ENCODE data around the gene CSHL1.

CSHL1 gene

DNA sequence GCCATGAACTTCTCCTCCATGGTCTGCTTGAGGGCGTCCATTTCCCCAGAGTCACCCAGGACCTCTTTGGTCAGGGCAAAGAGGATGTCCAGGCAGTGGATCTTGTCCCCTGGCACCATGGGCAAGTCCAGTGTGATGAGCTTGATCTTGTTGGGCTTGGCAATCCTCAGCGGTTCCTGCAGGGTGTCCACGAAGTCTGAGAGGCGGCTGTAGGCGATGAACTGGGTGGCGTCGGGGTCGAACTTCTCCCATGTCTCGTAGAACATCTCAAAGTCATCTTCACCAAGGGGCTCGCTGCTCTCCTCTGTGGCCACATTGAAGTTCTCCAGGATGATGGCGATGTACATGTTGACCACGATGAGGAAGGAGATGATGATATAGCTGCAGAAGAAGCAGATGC lies 30.1 kb upstream of the CSHL1 start:
- in situ Hi-C loops (cut with HindIII; ENCODE audit: low sequenced_read_pairs), result no loop called here

GRCh38 chr17:63940584-63940983 lies 29.5 kb upstream of the CSHL1 start:
- in situ Hi-C loops (cut with HindIII; ENCODE audit: low sequenced_read_pairs), result no loop called here

DNA sequence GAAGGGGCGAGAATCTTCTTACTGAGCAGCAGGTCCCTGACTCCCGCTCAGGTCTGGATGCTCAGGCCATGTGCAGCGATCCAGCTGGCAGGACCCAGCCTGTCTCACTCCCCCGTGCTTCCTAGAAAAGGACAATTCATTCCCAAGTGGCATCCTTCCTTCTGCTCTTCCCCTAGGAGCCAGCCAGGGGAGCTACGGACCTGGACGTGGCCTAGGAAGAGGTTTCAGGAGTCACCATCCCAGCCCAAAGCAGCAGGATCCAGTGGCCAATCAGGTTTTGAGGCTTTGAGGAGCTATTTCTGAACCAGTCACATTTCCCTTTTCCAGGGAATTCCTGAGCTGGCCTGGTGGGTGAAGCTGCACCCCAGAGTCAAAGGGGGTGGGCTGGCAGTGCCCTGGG lies 28.8 kb upstream of the CSHL1 start:
- in situ Hi-C loops (cut with HindIII; ENCODE audit: low sequenced_read_pairs), result no loop called here

- in situ Hi-C loops (cut with HindIII; ENCODE audit: low sequenced_read_pairs), result no loop called here
Observed at GRCh38 chr17:63939401-63939800, 28.3 kb upstream of the CSHL1 start.

- in situ Hi-C loops (cut with HindIII; ENCODE audit: low sequenced_read_pairs), result no loop called here
Observed at GRCh38 chr17:63937920-63938319, 26.9 kb upstream of the CSHL1 start.

- in situ Hi-C loops (cut with HindIII; ENCODE audit: low sequenced_read_pairs), result no loop called here
Observed at GRCh38 chr17:63937319-63937718, 26.3 kb upstream of the CSHL1 start.

DNA sequence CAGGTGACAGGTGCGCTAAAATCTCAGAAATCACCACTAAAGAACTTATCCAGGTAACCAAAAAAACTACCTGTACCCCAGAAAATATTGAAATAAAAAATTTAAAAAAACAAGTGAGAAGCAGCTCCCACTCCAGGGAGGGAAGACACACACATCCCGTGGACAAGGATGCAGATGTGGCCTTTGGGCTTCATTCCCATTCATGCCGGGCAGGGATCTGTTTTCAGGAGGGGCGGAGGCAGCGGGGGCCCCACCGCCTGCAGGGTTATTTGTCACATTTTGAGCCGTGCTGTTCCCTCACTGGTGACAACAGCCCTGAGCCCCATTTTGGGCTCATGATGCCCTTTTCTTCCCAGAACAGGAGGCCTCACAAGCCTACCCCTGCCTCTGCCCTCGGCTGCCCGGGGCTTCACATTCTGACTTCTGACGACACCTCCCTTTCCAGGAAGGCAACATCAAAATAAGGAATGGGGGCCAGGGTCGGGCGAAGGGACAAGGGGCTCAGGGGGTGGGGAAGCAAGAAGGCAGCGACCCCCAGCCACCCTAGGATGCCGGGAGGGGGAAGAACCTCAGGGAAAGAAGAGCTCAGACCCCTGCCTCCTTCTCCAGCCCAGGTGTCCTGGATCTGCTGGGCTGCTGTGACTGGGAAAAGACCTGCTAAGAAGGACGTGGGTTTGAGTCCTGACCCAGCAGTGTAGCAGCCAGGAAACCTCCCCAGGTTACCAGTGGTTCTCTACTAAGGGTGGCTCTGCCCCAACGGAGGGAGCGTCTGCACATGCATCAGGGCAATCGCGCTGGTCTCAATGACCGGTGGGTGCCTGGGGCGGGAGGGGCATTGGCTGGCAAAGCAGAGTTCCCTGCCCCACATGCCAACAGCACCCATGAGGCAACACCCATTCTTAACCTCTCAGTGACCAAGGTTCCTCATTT lies 23.4 kb upstream of the CSHL1 start:
- in situ Hi-C loops (cut with HindIII; ENCODE audit: low sequenced_read_pairs), result no loop called here

DNA sequence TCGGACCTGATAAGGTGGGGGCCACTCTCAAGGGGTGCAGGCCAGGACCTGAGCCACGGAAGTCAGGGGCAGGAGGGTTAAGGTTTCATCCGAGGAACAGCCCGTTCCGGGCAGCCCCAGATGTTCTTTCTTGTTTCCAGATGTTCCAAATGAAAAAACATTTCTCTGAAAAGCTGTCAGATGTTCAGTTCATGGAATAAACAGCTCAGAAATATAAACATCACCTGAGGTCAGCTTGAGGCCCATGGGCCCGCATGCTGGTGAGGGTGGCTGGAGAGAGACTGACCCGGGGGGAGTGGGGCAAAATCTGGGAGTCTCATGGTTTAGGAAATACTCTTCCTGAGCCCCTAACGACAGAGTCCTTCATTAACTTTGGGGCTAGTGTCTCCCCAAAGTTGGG lies 22.5 kb upstream of the CSHL1 start:
- in situ Hi-C loops (cut with HindIII; ENCODE audit: low sequenced_read_pairs), result no loop called here

- in situ Hi-C loops (cut with HindIII; ENCODE audit: low sequenced_read_pairs), result no loop called here
Observed at GRCh38 chr17:63932721-63933120, 21.7 kb upstream of the CSHL1 start.

DNA sequence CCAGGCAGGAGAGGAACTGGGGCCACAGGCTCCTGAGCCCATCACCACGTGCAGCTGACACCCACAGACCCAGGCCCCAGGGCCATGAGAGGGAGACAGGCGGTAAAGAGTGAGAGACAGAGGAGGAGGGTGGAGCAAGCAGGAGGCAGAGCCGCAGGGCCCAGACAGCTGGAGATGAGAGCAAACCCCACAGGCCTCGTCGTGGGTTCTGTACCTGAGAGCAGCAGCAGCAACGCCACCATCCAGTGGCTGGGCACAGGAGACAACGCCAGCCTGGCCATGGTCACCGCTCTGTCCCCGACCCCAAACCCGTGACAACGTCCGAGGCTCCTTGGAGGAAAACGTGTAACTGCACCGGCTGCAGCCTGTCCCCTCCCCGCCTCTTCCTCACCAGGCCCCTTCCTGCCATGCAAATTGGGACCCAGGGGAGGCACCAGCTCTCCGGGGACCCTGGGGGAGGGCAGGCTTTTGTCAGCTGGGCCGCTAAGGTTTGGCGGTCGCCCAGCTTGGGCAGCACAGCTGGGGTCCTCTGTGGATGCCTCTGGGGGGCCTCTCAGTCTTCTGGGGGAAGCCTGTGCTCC lies 21.0 kb upstream of the CSHL1 start, which contains the start of gene CD79B:
TSS of gene CD79B (minus strand) at position 351 of the 581 bp plus-strand sequence. CDS start at position 281, 70 bp downstream.
- in situ Hi-C loops (cut with HindIII; ENCODE audit: low sequenced_read_pairs), result no loop called here

DNA sequence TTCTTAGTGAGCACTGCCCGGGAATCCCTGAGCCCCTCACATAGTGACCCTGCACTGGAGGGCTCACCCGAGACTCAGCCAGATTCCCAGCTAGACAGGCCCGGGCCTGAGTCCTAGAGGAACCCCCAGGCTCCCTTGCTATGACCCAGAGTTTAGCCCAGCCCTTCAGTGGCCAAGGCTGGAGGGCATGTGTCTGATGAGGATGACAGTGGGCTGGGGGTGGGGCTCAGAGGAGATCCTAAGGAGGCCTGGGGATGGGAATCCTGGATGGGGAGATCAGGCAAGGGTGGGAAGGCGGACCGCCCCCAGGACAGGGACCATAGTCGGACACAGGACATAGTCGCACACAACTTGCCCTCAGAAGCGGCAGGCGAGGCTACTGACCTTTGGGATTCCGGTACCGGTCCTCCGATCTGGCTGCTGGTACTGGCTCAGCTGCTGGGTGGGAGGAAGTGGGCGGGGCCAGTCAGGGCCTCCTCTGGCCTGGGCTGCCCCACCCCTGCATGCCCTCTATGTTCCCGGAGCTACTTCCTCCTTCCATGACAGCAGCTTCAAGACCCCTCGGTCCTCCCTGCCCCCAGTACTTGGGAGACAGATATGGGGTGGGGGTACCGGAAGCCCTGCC lies 20.0 kb upstream of the CSHL1 start:
- in situ Hi-C loops (cut with HindIII; ENCODE audit: low sequenced_read_pairs), result no loop called here

DNA sequence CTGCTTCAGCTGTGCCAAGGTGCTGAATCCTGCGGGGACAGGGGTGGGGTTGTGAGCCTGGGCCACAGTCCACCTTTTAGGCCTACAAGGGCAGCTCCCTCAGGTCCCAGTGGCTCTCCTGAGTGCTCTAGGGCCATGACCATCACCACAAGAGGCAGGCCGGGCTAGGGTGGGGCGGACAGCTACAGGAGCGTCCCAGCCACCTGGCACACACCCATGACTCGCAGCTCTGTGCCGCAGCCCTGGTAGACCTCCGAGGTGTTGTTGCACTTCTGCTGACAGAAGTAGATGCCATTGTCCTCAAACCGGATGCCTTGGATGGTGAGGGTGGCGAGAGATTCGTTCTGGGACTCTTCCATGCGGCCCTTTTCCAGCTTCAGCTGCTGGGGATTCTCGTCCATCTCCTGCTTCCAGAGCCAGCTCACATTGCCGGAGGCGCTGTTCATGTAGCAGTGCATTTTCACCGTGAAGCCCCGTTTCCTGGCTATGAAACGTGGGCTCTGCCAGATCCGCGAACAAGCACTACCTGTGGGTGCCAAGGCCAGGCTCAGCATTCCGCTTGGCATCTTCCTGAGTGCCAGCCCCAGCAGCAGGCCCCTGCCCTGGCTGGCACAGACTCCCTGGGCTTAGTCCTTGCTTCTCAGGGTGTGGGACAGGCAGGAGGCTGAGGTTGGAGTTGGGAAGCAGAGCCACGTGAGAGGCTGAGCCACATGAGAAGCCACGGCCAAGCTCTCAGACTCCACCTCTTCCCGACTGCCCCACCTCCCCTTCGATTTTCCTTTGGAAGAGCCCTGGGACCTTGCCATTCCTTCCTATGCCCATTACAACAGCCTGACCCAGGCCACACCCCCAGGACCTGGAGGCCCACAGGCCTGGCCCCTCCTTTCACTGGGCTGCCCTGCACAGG lies 19.1 kb upstream of the CSHL1 start:
- in situ Hi-C loops (cut with HindIII; ENCODE audit: low sequenced_read_pairs), result loop anchor here (10.0 kb wide), 1 partner anchor 85 kb away; no protein-coding TSS in a partner anchor

DNA sequence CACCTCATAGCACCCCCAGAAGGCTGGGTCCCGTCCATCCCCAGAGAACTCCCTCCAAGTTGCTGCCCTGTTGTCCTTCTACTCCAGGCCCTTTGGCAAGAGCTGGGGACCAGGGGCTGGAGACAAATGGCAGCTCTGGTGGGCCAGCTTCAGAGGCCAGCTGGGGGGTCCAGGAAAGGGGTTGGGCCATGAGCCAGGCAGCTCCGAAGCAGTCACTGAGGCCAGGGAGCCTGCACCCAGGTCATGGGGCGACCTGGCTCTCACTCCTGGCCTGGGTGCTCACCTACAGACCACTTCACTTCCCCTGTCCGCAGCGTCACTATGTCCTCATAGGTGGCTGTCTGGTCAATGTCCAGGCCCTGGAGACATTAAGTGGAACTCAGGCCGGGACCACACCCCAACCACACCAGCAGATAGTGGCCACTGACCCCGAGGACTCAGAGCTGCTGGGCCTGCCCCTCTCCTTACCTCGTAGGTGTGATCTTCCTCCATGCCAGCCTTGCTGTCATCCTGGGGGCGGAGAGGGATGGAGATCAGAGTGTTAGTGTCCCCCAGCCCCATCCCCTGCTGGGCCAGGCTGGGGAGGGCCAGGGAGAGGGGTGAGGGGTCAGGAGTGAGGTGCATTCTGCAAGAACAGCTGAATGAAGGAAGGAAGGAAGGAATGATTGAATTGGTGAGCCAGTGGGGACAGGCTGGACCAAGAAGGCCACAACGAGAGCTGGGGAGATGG lies 18.1 kb upstream of the CSHL1 start:
- in situ Hi-C loops (cut with HindIII; ENCODE audit: low sequenced_read_pairs), result loop anchor here (10.0 kb wide), 1 partner anchor 86 kb away; no protein-coding TSS in a partner anchor

GRCh38 chr17:63928172-63928666 lies 17.2 kb upstream of the CSHL1 start:
- in situ Hi-C loops (cut with HindIII; ENCODE audit: low sequenced_read_pairs), result loop anchor here (10.0 kb wide), 1 partner anchor 87 kb away; no protein-coding TSS in a partner anchor

DNA sequence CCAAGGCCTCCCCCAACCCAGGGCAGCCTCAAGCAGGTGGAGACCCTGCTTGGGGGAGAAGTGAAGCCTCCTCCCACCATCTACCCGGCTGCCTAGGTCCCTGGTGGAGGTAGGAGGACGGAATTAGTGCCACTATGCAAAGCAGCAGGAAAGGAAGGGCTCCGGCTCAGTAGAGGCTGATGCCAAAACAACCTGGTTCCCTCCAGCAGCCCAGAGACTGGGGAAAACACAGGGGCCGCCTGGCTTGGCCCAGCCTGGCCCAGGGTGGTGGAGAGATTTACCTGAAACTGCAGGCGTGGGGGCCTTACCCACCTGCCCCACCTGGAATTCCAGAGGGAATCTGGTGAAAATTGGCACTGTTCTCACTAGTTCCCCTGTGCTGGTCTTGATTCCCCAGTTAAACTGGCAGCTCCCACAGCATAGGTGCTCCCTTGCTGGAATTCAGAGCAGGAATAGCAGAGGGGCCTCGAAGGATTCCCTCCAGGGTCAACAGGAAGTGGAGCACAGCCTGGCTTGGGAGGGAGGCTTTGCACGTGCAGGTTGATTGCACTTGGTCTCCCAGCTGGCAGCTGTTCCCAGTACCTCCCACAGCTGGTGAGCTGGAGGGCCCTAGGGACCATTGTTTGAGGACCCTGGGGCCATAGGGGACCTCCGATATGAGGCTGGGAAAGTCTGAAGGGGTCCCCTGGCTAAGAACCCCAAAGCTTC lies 16.6 kb upstream of the CSHL1 start:
- in situ Hi-C loops (cut with HindIII; ENCODE audit: low sequenced_read_pairs), result loop anchor here (10.0 kb wide), 1 partner anchor 87 kb away; no protein-coding TSS in a partner anchor

DNA sequence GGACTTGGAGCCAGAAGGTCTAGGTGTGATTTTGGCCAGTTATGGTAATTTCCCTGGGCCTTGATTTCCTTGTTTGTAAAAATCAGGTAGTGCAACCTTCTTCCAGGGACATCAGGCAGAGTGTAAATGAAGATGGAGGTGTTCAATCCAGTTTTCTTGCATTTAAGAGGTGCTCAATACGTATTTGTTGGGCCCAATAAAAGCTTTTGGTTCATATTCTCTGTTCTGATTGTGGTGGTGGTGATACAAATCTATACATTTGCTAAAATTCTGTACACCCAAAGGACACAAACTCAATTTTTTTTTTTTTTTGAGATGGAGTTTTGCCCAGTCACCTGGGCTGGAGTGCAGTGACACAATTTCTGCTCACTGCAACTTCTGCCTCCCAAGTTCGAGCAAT lies 15.1 kb upstream of the CSHL1 start:
- in situ Hi-C loops (cut with HindIII; ENCODE audit: low sequenced_read_pairs), result loop anchor here (10.0 kb wide), 1 partner anchor 89 kb away; no protein-coding TSS in a partner anchor

- in situ Hi-C loops (cut with HindIII; ENCODE audit: low sequenced_read_pairs), result loop anchor here (10.0 kb wide), 1 partner anchor 89 kb away; no protein-coding TSS in a partner anchor
Observed at GRCh38 chr17:63925615-63926014, 14.6 kb upstream of the CSHL1 start.

- in situ Hi-C loops (cut with HindIII; ENCODE audit: low sequenced_read_pairs), result loop anchor here (10.0 kb wide), 1 partner anchor 92 kb away; no protein-coding TSS in a partner anchor
Observed at GRCh38 chr17:63922402-63922801, 11.3 kb upstream of the CSHL1 start.

DNA sequence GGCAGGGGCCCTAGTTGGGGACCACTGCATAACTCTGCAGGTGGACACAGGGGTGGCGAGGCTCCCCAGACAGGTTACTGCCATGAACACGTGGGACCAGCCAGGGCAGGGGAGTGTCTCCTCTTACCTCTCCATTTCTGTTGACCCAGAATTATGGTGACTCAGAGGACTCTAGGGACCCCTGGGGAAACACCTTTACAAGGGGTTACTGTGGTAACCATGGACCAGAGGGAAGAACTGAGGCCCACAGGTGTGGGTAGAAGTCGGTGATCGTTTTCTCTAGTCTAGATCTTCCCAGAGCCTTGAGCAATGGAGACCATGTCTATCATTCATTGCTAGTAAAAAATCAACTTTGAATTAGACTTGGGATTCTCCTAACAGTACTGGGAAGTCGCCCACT lies 9.7 kb upstream of the CSHL1 start:
- in situ Hi-C loops (cut with HindIII; ENCODE audit: low sequenced_read_pairs), result loop anchor here (10.0 kb wide), 1 partner anchor 94 kb away; no protein-coding TSS in a partner anchor

All from DLD1 (cell line).